ENCODE data around the gene GLIS1. TPM values are rescaled to one million over a fixed set of nuclear protein-coding genes. Genes with fewer than 3 reads are reported as not detected.
A peak's percentile ranks its signal among the peaks of the same experiment; 100 is the strongest.

Gene GLIS1
- polyA plus RNA-seq, 3 donors, result not detected

- no peaks in the 10 kb centered on the region for H3K9me3 Mint-ChIP-seq
- no peak overlapping the region for H3K9ac ChIP-seq (ENCODE audit: insufficient read depth, low read length, poor library complexity, severe bottlenecking)
- intact Hi-C loops (cut with micrococcal nuclease), result no loop called here
- WGBS (ENCODE audit: insufficient coverage), result 94% methylated on average over 3 of the region's 7 CpGs
- peaks cover 0 to 4% (median 3%) of the 10 kb centered on the region in 3 donors for H3K27me3 Mint-ChIP-seq (ENCODE audit: low read depth in 3 of 3)
- H3K9me3 ChIP-seq (replicated peaks in 1 of 2; ENCODE audit: control insufficient read depth in 1 of 2, insufficient read depth in 1 of 2, low read length in 2 of 2), result no peaks in the 10 kb centered on the region
- no peak for DNase-seq
- no peaks in the 10 kb centered on the region for H3K36me3 Mint-ChIP-seq
- H3K36me3 ChIP-seq (replicated peaks in 1 of 2; ENCODE audit: control insufficient read depth in 1 of 2, insufficient read depth in 2 of 2, low read length in 2 of 2), result no peaks in the 10 kb centered on the region
- no peak overlapping the region for H3K4me2 ChIP-seq (replicated peaks; ENCODE audit: extremely low read depth, low read length, poor library complexity, severe bottlenecking)
- H4K20me1 ChIP-seq (ENCODE audit: insufficient read depth, low read length), result no peaks in the 10 kb centered on the region
- TF ChIP-seq CTCF (IDR thresholded peaks at IDR 0.05), result no peak
- H3K27ac Mint-ChIP-seq, result peak overlapping the region in 1 of 7 donors; percentile 21
- H3K4me1 Mint-ChIP-seq, result no peaks in the 10 kb centered on the region
- H3K4me3 Mint-ChIP-seq, result no peak overlapping the region
- H3K27ac ChIP-seq (ENCODE audit: low read depth in 1 of 2, low read length in 2 of 2), result no peak overlapping the region
- no peak overlapping the region for H2AFZ ChIP-seq (ENCODE audit: insufficient read depth, low read depth, low read length, poor library complexity, severe bottlenecking)
- no peaks in the 10 kb centered on the region for H3K27me3 ChIP-seq (ENCODE audit: control insufficient read depth in 2 of 2, insufficient read depth in 2 of 2, low read length in 2 of 2)
- H3K79me2 ChIP-seq (ENCODE audit: insufficient read depth, low read length), result no peaks in the 10 kb centered on the region
- no peak overlapping the region for H3K4me3 ChIP-seq (replicated peaks in 1 of 3; ENCODE audit: low read depth in 2 of 3, low read length in 3 of 3)
- no peaks in the 10 kb centered on the region for H3K4me1 ChIP-seq (ENCODE audit: control insufficient read depth in 1 of 2, insufficient read depth in 2 of 2, low read length in 2 of 2)
Observed at GRCh38 chr1:53705446-53706096, 33.4 kb downstream of the GLIS1 start.

DNA sequence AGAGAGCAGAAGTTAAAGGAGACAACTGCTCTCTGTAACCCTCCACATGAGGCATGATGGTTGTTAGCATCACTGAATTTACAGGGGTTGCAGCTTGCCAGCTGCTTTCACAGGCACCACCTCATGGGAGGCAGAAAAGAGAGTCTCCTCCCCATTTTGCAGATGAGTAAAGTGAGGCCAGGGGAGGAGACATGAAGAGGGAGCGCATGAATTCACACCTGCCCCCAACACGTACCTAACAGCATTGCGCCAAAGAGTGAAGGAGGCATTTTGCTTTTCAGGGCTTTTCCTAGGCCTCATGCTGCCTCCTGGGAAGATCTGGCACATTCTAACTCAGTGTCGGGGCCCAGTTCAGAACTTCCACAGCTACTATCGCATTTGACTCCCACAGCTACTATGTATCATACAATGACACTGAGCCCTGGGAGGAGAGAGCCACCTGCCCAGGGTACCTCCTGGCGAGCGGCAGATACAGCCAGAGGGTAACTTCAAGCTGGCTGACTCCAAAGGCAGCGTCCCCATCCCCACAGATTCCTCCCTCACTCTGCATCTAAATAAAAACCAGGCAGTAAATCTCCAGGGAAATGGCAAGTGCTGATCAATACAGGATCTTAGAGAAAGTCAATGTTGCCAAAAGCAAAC, 34.0 kb downstream of the GLIS1 start:
- Mint-ChIP-seq H3K36me3 (no peaks in the 10 kb centered on the region), H3K9me3 (no peaks in the 10 kb centered on the region), H3K4me1 (no peaks in the 10 kb centered on the region), H3K4me3 (no peak overlapping the region), H3K27ac (no peak overlapping the region), H3K27me3 (ENCODE audit: low read depth in 3 of 3) (peaks cover 0 to 4% (median 0%) of the 10 kb centered on the region in 3 donors)
- TF ChIP-seq CTCF (IDR thresholded peaks at IDR 0.05), result no peak
- no peak for DNase-seq
- Histone ChIP-seq H3K27me3 (ENCODE audit: control insufficient read depth in 2 of 2, insufficient read depth in 2 of 2, low read length in 2 of 2) (no peaks in the 10 kb centered on the region), H3K4me1 (ENCODE audit: control insufficient read depth in 1 of 2, insufficient read depth in 2 of 2, low read length in 2 of 2) (no peaks in the 10 kb centered on the region), H3K4me2 (replicated peaks; ENCODE audit: extremely low read depth, low read length, poor library complexity, severe bottlenecking) (no peak overlapping the region), H3K9me3 (replicated peaks in 1 of 2; ENCODE audit: control insufficient read depth in 1 of 2, insufficient read depth in 1 of 2, low read length in 2 of 2) (no peaks in the 10 kb centered on the region), H4K20me1 (ENCODE audit: insufficient read depth, low read length) (no peaks in the 10 kb centered on the region), H2AFZ (ENCODE audit: insufficient read depth, low read depth, low read length, poor library complexity, severe bottlenecking) (no peak overlapping the region), H3K79me2 (ENCODE audit: insufficient read depth, low read length) (no peaks in the 10 kb centered on the region), H3K27ac (ENCODE audit: low read depth in 1 of 2, low read length in 2 of 2) (no peak overlapping the region), H3K36me3 (replicated peaks in 1 of 2; ENCODE audit: control insufficient read depth in 1 of 2, insufficient read depth in 2 of 2, low read length in 2 of 2) (no peaks in the 10 kb centered on the region), H3K9ac (ENCODE audit: insufficient read depth, low read length, poor library complexity, severe bottlenecking) (no peak overlapping the region), H3K4me3 (replicated peaks in 1 of 3; ENCODE audit: low read depth in 2 of 3, low read length in 3 of 3) (no peak overlapping the region)
- 95% methylated on average over 3 of the region's 8 CpGs for WGBS (ENCODE audit: insufficient coverage)
- intact Hi-C loops (cut with micrococcal nuclease), result no loop called here
